ENCODE results near the gene CMTR1.
A peak's percentile ranks its signal among the peaks of the same experiment; 100 is the strongest.

The CMTR1 gene

DNA sequence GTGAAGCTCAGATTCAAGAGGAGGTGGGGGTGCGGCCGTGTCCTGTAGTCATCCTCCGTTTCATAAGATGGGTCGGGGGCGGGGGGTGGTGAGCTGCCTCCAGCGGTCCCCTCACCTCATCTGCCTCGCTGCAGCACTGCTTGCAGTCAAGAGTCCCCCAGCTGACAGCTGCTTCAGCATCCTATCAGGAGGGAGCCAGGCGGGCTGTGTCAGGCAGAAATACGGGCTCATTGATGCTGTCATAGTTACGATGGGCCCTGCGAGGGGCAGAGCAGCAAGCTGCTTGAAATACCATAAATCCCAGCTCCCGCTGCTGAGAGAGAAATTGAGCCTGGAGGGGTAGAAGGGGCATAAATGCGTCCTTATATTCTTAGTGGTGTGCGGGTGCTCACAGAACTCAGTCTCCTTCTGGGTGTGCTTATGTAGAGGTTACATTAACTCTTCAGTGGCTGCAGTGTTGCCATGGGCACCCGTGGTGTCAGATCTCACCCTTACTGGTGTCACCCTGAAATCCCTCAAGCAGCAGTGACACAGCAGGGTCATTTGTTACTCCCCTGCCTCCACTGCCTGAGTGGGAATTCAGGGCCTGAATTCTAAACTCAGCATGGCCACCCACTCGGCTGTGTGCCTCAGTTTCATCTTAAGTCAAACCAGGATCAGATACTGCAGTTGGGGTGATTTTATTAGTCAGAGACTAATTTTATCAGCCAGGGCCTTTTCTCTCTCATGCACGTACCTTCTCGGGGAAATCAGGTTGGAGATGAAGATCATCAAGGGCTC is 44.8 kb downstream of the CMTR1 start:
- Mint-ChIP-seq H3K4me3 (no peak overlapping the region), H3K4me1 (no peaks in the 10 kb centered on the region), H3K9me3 (no peaks in the 10 kb centered on the region), H3K27me3 (no peaks in the 10 kb centered on the region), H3K27ac (no peak overlapping the region), H3K36me3 (peaks cover 60% of the 10 kb centered on the region)
- DNase-seq, result no peak
- CTCF ChIA-PET, result no interaction called here

- Mint-ChIP-seq H3K27me3 (no peaks in the 10 kb centered on the region), H3K36me3 (peaks cover 64% of the 10 kb centered on the region), H3K4me3 (no peak overlapping the region), H3K4me1 (peaks cover 7% of the 10 kb centered on the region), H3K27ac (no peak overlapping the region), H3K9me3 (no peaks in the 10 kb centered on the region)
- CTCF ChIA-PET, result interaction anchor here (1.1 to 1.4 kb wide), 2 partner anchors 84 to 87 kb away, joined by 3 to 6 read pairs; no protein-coding TSS in a partner anchor
- no peak for DNase-seq
These were observed 45.8 kb downstream of the CMTR1 start for GRCh38 chr6:37478827-37479226.

- CTCF ChIA-PET, result interaction anchor here (1.1 to 1.4 kb wide), 2 partner anchors 83 to 87 kb away, joined by 3 to 6 read pairs; no protein-coding TSS in a partner anchor
- H3K4me3 Mint-ChIP-seq, result no peak overlapping the region
- peaks cover 60% of the 10 kb centered on the region for H3K36me3 Mint-ChIP-seq
- no peaks in the 10 kb centered on the region for H3K9me3 Mint-ChIP-seq
- H3K27me3 Mint-ChIP-seq, result no peaks in the 10 kb centered on the region
- peaks cover 9% of the 10 kb centered on the region for H3K4me1 Mint-ChIP-seq
- no peak overlapping the region for H3K27ac Mint-ChIP-seq
- no peak for DNase-seq
These were observed 46.3 kb downstream of the CMTR1 start for GRCh38 chr6:37479266-37479854.

GRCh38 chr6:37480118-37480736 is 47.2 kb downstream of the CMTR1 start:
- Mint-ChIP-seq H3K9me3 (no peaks in the 10 kb centered on the region), H3K4me1 (peaks cover 9% of the 10 kb centered on the region), H3K27me3 (no peaks in the 10 kb centered on the region), H3K36me3 (peaks cover 55% of the 10 kb centered on the region), H3K4me3 (no peak overlapping the region), H3K27ac (peak overlapping the region; percentile 58)
- DNase-seq, result no peak
- CTCF ChIA-PET, result interaction anchor here (0.7 to 2.3 kb wide), 5 partner anchors 10 to 459 kb away, joined by 3 to 6 read pairs (median 4); no protein-coding TSS in a partner anchor

DNA sequence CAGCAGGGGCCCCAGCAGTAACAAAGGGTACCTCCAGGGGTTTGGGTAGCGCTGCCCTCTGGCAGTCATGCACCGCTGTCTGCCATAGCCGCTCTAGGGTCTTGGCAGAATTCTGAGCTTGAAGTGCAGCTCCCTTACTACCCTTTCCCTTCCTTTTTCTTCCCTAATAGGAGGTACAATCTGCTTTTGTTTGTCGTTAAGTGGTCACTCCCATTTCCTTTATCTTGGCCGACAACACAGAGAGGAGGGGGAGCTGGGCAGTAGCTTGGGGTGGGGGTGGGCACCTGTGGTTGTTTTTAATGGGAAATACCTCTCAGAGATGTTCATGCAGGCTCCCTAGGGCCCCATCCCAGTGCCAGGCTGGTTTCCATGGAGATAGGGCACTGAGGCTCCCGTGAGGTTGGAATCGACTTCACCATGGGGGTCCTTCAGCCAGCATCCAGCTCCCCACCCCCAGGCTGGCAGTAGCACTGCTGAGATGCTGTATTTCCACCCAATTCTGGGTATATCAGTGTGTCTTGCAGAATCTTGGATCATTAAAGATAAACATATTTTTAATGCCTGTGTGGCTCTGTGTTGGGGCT is 48.0 kb downstream of the CMTR1 start:
- Mint-ChIP-seq H3K36me3 (peaks cover 51% of the 10 kb centered on the region), H3K27ac (no peak overlapping the region), H3K4me3 (no peak overlapping the region), H3K4me1 (peaks cover 9% of the 10 kb centered on the region), H3K27me3 (no peaks in the 10 kb centered on the region), H3K9me3 (no peaks in the 10 kb centered on the region)
- CTCF ChIA-PET, result interaction anchor here (1.0 to 2.3 kb wide), 3 partner anchors 85 to 212 kb away, joined by 4 to 6 read pairs (median 5); no protein-coding TSS in a partner anchor
- peak; percentile 15 for DNase-seq

- H3K36me3 Mint-ChIP-seq, result peaks cover 45% of the 10 kb centered on the region
- peak overlapping the region; percentile 2 for H3K27ac Mint-ChIP-seq
- no peaks in the 10 kb centered on the region for H3K9me3 Mint-ChIP-seq
- peak; percentile 15 for DNase-seq
- H3K27me3 Mint-ChIP-seq, result no peaks in the 10 kb centered on the region
- CTCF ChIA-PET, result interaction anchor here (0.7 to 2.3 kb wide), 4 partner anchors 84 to 195 kb away, joined by 3 to 6 read pairs (median 4); no protein-coding TSS in a partner anchor
- peaks cover 9% of the 10 kb centered on the region for H3K4me1 Mint-ChIP-seq
- no peak overlapping the region for H3K4me3 Mint-ChIP-seq
These were observed 48.9 kb downstream of the CMTR1 start for GRCh38 chr6:37481711-37482605.

DNA sequence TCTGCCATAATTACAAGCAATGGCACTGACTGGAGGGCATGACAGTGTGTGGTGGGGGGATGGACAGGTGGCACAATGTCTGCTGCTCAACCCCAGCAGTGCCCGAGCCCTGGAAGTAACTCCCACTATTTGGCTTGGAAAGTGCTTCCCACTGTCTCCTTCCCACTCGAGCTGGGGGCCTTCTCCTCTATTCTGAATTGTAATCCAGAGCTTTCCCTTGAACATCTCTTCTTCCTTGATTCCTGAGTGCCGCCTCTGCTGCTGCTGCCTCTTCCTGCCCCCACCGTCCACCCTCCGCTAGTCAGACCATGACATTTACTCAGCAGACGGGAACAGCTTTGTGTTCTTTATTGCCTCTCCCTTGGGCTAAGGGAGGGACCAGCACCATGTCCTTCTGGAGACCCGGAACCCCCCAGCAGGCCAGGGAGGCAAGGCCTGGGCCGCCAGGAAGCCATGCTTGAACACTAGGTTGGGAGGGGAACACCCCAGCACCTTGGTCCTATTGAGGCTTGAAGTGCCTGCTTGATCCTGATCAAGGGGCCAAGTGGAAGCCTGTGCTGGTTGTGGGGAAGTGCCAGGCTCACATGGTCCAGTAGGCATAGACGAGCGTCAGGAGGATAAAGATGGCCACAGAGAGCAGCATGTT is 49.7 kb downstream of the CMTR1 start:
- peak overlapping the region; percentile 2 for H3K27ac Mint-ChIP-seq
- no peaks in the 10 kb centered on the region for H3K27me3 Mint-ChIP-seq
- H3K4me3 Mint-ChIP-seq, result no peak overlapping the region
- no peaks in the 10 kb centered on the region for H3K9me3 Mint-ChIP-seq
- peaks cover 9% of the 10 kb centered on the region for H3K4me1 Mint-ChIP-seq
- CTCF ChIA-PET, result interaction anchor here (1.6 kb wide), 1 partner anchor 84 kb away, joined by 3 read pairs; no protein-coding TSS in a partner anchor
- DNase-seq, result no peak
- peaks cover 41% of the 10 kb centered on the region for H3K36me3 Mint-ChIP-seq

DNA sequence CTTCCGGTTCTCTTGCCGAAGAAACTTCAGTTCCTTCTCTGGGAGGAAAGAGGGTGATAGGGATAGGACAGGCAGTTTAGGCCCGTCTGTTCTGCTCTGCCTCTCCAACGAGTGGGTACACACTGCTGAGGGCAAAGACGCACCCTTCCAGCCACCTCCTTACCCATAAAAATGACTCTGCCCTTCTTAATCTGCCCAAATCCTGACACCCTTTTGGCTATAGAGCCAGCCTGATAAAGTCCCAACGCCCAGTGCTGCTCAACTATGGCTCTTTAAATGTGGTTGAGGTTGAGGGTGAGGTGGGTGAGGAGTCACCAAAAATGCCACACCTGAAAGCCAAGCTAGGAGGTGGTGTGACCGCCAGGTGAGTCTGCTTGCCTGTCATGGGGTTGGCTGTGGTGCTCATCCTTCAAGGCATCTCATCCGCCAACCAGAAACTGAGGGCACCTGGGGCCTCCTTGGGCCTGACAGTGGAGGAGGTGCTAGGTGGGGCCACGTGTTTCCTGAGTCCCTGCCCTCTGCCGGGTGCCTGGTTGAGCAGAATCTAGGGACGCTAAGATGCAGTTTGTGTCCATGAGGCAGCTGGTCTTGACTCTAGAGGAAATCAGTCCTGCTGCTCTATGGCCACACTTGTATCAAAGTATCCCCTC is 50.4 kb downstream of the CMTR1 start:
- H3K27me3 Mint-ChIP-seq, result no peaks in the 10 kb centered on the region
- CTCF ChIA-PET, result interaction anchor here (0.8 to 2.5 kb wide), 3 partner anchors 10 to 84 kb away, joined by 3 to 33 read pairs (median 3); no protein-coding TSS in a partner anchor
- peaks cover 15% of the 10 kb centered on the region for H3K4me1 Mint-ChIP-seq
- no peaks in the 10 kb centered on the region for H3K9me3 Mint-ChIP-seq
- H3K36me3 Mint-ChIP-seq, result peaks cover 40% of the 10 kb centered on the region
- no peak for DNase-seq
- H3K4me3 Mint-ChIP-seq, result no peak overlapping the region
- H3K27ac Mint-ChIP-seq, result no peak overlapping the region

GRCh38 chr6:37483917-37484785 is 51.1 kb downstream of the CMTR1 start:
- H3K9me3 Mint-ChIP-seq, result no peaks in the 10 kb centered on the region
- no peak overlapping the region for H3K4me3 Mint-ChIP-seq
- peaks cover 22% of the 10 kb centered on the region for H3K4me1 Mint-ChIP-seq
- no peaks in the 10 kb centered on the region for H3K27me3 Mint-ChIP-seq
- no peak overlapping the region for H3K27ac Mint-ChIP-seq
- DNase-seq, result peak; percentile 81
- CTCF ChIA-PET, result interaction anchor here (0.8 to 2.5 kb wide), 4 partner anchors 11 to 89 kb away, joined by 3 to 33 read pairs (median 6); no protein-coding TSS in a partner anchor
- H3K36me3 Mint-ChIP-seq, result peaks cover 34% of the 10 kb centered on the region

GRCh38 chr6:37484786-37485170 is 51.8 kb downstream of the CMTR1 start:
- Mint-ChIP-seq H3K36me3 (peaks cover 28% of the 10 kb centered on the region), H3K27me3 (no peaks in the 10 kb centered on the region), H3K27ac (no peak overlapping the region), H3K9me3 (no peaks in the 10 kb centered on the region), H3K4me3 (no peak overlapping the region), H3K4me1 (peaks cover 27% of the 10 kb centered on the region)
- no peak for DNase-seq
- CTCF ChIA-PET, result interaction anchor here (0.5 to 2.5 kb wide), 6 partner anchors 32 to 1010 kb away, joined by 3 to 33 read pairs (median 4); no protein-coding TSS in a partner anchor

DNA sequence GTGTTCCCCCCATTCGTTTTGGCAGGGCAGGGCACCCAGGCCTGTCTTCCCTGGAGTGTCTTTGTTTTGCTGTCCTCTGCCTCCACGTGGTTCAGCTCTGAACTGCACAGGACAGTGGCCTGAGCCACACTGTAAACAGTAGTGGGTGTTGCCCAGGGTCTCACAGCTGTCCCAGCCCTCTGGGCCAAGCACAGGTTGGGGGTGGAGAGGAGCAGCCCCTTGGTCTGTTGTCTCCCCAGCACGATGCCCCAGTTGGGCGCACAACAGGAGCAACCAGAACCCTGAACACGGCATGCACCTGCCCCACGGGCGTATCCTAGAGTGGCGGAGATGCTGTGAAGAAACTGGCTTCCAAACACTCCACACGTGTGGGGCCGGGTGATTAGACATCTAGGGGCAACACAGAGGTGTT is 52.3 kb downstream of the CMTR1 start:
- CTCF ChIA-PET, result interaction anchor here (0.5 to 2.5 kb wide), 6 partner anchors 32 to 1009 kb away, joined by 3 to 33 read pairs (median 4); no protein-coding TSS in a partner anchor
- peaks cover 27% of the 10 kb centered on the region for H3K36me3 Mint-ChIP-seq
- H3K4me3 Mint-ChIP-seq, result no peak overlapping the region
- H3K9me3 Mint-ChIP-seq, result no peaks in the 10 kb centered on the region
- DNase-seq, result no peak
- no peaks in the 10 kb centered on the region for H3K27me3 Mint-ChIP-seq
- no peak overlapping the region for H3K27ac Mint-ChIP-seq
- H3K4me1 Mint-ChIP-seq, result peaks cover 32% of the 10 kb centered on the region

Data from activated naive CD4-positive, alpha-beta T cell treated with anti-CD3 and anti-CD28 coated beads, Interleukin-2, amount 10 ng/mL, durations not matched to agents 7 days and 5 days (primary cell).